Natural killer cell (primary cell): ENCODE results near the gene CEMIP. TPM values are rescaled to one million over a fixed set of nuclear protein-coding genes. Genes with fewer than 3 reads are reported as not detected.

Experiments used
- ATAC-seq, 3 donors: fragments of 150-1000 bp in 2 of 3; fragments of 200-7000 bp in 1 of 3; cut with Tn5 transposase; 1 replicate in 1 of 3; 2 replicates in 2 of 3; pipeline ENCODE4 v1.10.0; 2021; ENCODE audit warnings: mild to moderate bottlenecking in 2 of 3, moderate library complexity in 2 of 3
- DNase-seq, 2 donors: peaks; one replicate each; pipeline versions ENCODE4 v3.0.0 to v3.0.0-alpha.2; 2013 to 2021; ENCODE audit warnings: mixed read lengths in 1 of 2
- H3K27ac ChIP-seq: one replicate; pipeline ENCODE4 v1.5.1; 2013; ENCODE audit warnings: mild to moderate bottlenecking, low read length
- H3K27me3 ChIP-seq: one replicate; pipeline ENCODE4 v1.6.1; 2013; ENCODE audit warnings: low read length; ENCODE audit not compliant: control insufficient read depth, insufficient read depth
- H3K36me3 ChIP-seq: one replicate; pipeline ENCODE4 v1.6.1; 2013; ENCODE audit warnings: low read length; ENCODE audit not compliant: control insufficient read depth, insufficient read depth
- H3K4me1 ChIP-seq: one replicate; pipeline ENCODE4 v1.6.1; 2013; ENCODE audit warnings: low read length; ENCODE audit not compliant: control insufficient read depth, insufficient read depth
- H3K4me3 ChIP-seq: one replicate; pipeline ENCODE4 v1.5.1; 2013; ENCODE audit warnings: low read length
- H3K9me3 ChIP-seq: one replicate; pipeline ENCODE4 v1.6.1; 2013; ENCODE audit warnings: low read length; ENCODE audit not compliant: control insufficient read depth, insufficient read depth
- H3K27ac Mint-ChIP-seq, 2 donors: one replicate each; pipeline ENCODE4 v1.8.0; 2022; ENCODE audit warnings: mild to moderate bottlenecking in 2 of 2, mixed read lengths in 2 of 2, moderate library complexity in 1 of 2
- H3K27me3 Mint-ChIP-seq, 2 donors: one replicate each; pipeline ENCODE4 v1.8.0; 2022; ENCODE audit warnings: low read depth in 2 of 2, mixed read lengths in 2 of 2
- H3K36me3 Mint-ChIP-seq: one replicate; pipeline ENCODE4 v1.8.0; 2022; ENCODE audit warnings: mixed read lengths
- H3K4me1 Mint-ChIP-seq, 2 donors: one replicate each; pipeline ENCODE4 v1.8.0; 2022; ENCODE audit warnings: mixed read lengths in 2 of 2
- H3K4me3 Mint-ChIP-seq: one replicate; pipeline ENCODE4 v1.8.0; 2022; ENCODE audit warnings: mild to moderate bottlenecking, moderate library complexity, mixed read lengths
- H3K9me3 Mint-ChIP-seq, 2 donors: one replicate each; pipeline ENCODE4 v1.8.0; 2022; ENCODE audit warnings: mixed read lengths in 2 of 2
- CTCF ChIP-seq: fragments of 200-600 bp; IDR thresholded peaks from one replicate; pipeline ENCODE4 v1.8.0; 2022; ENCODE audit warnings: antibody characterized with exemption
- WGBS: methylation state at CpG from one replicate; pipeline ENCODE4 v1.1.7; 2013; ENCODE audit warnings: missing lambda C conversion rate; ENCODE audit not compliant: insufficient coverage; 5-methylcytosine and 5-hydroxymethylcytosine counted together
- intact Hi-C: fragments of 100-400 bp; cut with micrococcal nuclease; formaldehyde crosslinking; loops from one replicate; pipeline ENCODE4 v1.14.2; 2022
- total RNA-seq, 4 donors: library from RNA; stranded (reverse); fragments of 120-200 nt in 1 of 4; gene quantifications; one replicate each; pipeline versions ENCODE4 v1.2.3 to v1.2.4, GENCODE V29; 2013 to 2022

The CEMIP gene
- total RNA-seq, 3 donors from 2014 or later (not counting 1 experiment from before 2014, with no cell fraction given), result 0.07 to 0.82 TPM; not detected in 1

- Mint-ChIP-seq H3K4me1 (no peaks in the 10 kb centered on the region), H3K27ac (no peak overlapping the region), H3K9me3 (no peaks in the 10 kb centered on the region), H3K4me3 (no peak overlapping the region), H3K36me3 (no peaks in the 10 kb centered on the region), H3K27me3 (peaks cover 9 to 17% of the 10 kb centered on the region in 2 donors)
- H3K27me3 ChIP-seq, result no peaks in the 10 kb centered on the region
- no peak for DNase-seq
- H3K36me3 ChIP-seq, result no peaks in the 10 kb centered on the region
- intact Hi-C loops, result no loop called here
- no peak for ATAC-seq
- H3K4me1 ChIP-seq, result no peaks in the 10 kb centered on the region
- no peak overlapping the region for H3K27ac ChIP-seq
- no peak for TF ChIP-seq CTCF
- no peak overlapping the region for H3K4me3 ChIP-seq
- H3K9me3 ChIP-seq, result no peaks in the 10 kb centered on the region
Observed at GRCh38 chr15:80819001-80819400, 39.8 kb downstream of the CEMIP start.

GRCh38 chr15:80820092-80820491, 40.9 kb downstream of the CEMIP start:
- WGBS, result 63% methylated on average over 3 of the region's 3 CpGs
- H3K27ac ChIP-seq, result no peak overlapping the region
- intact Hi-C loops, result no loop called here
- no peak overlapping the region for H3K4me3 ChIP-seq
- ATAC-seq, result no peak
- no peaks in the 10 kb centered on the region for H3K36me3 ChIP-seq
- Mint-ChIP-seq H3K36me3 (no peaks in the 10 kb centered on the region), H3K27me3 (peaks cover 9 to 17% of the 10 kb centered on the region in 2 donors), H3K4me3 (no peak overlapping the region), H3K27ac (no peak overlapping the region), H3K9me3 (no peaks in the 10 kb centered on the region), H3K4me1 (no peaks in the 10 kb centered on the region)
- H3K4me1 ChIP-seq, result no peaks in the 10 kb centered on the region
- H3K9me3 ChIP-seq, result no peaks in the 10 kb centered on the region
- DNase-seq, result no peak
- TF ChIP-seq CTCF, result no peak
- H3K27me3 ChIP-seq, result no peaks in the 10 kb centered on the region

- Histone ChIP-seq H3K27ac (no peak overlapping the region), H3K4me3 (no peak overlapping the region), H3K27me3 (no peaks in the 10 kb centered on the region), H3K36me3 (no peaks in the 10 kb centered on the region), H3K9me3 (no peaks in the 10 kb centered on the region), H3K4me1 (no peaks in the 10 kb centered on the region)
- Mint-ChIP-seq H3K9me3 (no peaks in the 10 kb centered on the region), H3K36me3 (no peaks in the 10 kb centered on the region), H3K27ac (no peak overlapping the region), H3K4me1 (no peaks in the 10 kb centered on the region), H3K27me3 (peaks cover 5 to 17% of the 10 kb centered on the region in 2 donors), H3K4me3 (no peak overlapping the region)
- no peak for TF ChIP-seq CTCF
- DNase-seq (no peak), ATAC-seq (no peak)
- WGBS, result 76% methylated on average over 3 of the region's 3 CpGs
- intact Hi-C loops, result no loop called here
Observed at GRCh38 chr15:80822256-80822655, 43.1 kb downstream of the CEMIP start.

GRCh38 chr15:80822676-80823075, 43.5 kb downstream of the CEMIP start:
- Mint-ChIP-seq H3K36me3 (no peaks in the 10 kb centered on the region), H3K4me1 (no peaks in the 10 kb centered on the region), H3K27me3 (peaks cover 5 to 16% of the 10 kb centered on the region in 2 donors), H3K9me3 (no peaks in the 10 kb centered on the region), H3K4me3 (no peak overlapping the region), H3K27ac (no peak overlapping the region)
- DNase-seq (no peak), ATAC-seq (no peak)
- Histone ChIP-seq H3K4me1 (no peaks in the 10 kb centered on the region), H3K4me3 (no peak overlapping the region), H3K27me3 (no peaks in the 10 kb centered on the region), H3K36me3 (no peaks in the 10 kb centered on the region), H3K27ac (no peak overlapping the region), H3K9me3 (no peaks in the 10 kb centered on the region)
- no peak for TF ChIP-seq CTCF
- intact Hi-C loops, result no loop called here
- WGBS, result 73% methylated on average over 5 of the region's 6 CpGs
